HG02973 (cell line): ENCODE measurements around the gene NT5C.
"Not testable (repeated sequence)": the region's sequence is repeated elsewhere in the genome, so short reads cannot be mapped to it uniquely, and the experiment has no call there.

Source experiments
- ATAC-seq: cut with Tn5 transposase; IDR thresholded peaks from one replicate; pipeline ENCODE4 v1.9.1; 2021; ENCODE audit warnings: moderate library complexity; ENCODE audit not compliant: unreplicated experiment

Gene NT5C

GRCh38 chr17:75131278-75132017, at the start of gene NT5C:
NT5C (minus strand) TSS chr17:75131742; CDS start chr17:75131707, 35 bp downstream.
- ATAC-seq: peak; percentile 80

DNA sequence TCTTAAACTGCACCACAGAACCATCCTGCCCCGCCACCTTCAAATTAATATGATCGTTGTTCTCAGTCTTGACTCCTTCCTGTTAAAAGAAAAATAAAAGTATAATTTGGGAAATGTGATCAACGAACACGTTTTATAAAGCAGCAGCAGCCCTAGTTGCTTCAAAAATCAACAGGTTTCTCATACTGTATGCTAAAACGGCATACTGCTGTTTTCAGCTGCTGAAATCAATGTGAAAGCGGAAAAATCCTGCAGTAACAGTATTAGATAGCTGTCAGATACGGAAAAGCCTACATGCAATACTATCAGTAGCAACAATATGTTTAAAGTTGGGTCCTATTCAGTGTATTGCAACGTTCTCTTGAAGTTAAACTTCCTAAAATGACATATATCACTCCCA, 49.6 kb upstream of the NT5C start:
- ATAC-seq: no peak

DNA sequence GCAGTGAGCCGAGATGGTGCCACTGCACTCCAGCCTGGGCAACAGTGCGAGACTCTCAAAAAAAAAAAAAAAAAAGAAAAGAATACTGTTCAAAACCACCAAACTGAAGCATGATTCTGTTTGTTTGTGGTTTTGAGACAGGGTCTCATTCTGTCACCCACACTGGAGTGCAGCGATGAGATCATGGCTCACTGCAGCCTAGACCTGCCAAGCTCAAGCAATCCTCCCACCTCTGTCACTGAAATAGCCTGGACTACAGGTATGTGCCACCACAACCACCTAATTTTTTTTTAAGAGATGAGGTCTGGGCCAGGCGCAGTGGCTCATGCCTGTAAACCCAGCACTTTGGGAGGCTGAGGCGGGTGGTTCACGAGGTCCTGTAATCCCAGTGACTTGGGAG, 46.9 kb upstream of the NT5C start:
- ATAC-seq: no peak

DNA sequence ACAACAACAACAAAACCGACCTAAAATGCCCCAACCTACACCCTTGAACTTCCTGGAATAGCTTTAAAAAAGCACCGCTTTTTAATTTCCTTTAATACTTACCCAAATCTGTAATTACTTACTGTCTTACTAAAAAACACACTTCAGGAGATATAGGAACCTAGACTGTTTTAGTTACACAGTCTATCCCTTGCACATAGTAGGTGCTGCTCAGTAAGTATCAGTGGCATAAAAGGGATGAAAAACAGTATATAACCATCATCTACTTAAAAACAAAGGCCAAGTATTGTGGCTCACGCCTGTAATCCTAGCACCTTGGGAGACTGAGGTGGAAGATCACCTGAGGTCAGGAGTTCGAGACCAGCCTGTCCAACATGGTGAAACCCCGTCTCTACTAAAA, 45.1 kb upstream of the NT5C start:
- no peak for ATAC-seq

DNA sequence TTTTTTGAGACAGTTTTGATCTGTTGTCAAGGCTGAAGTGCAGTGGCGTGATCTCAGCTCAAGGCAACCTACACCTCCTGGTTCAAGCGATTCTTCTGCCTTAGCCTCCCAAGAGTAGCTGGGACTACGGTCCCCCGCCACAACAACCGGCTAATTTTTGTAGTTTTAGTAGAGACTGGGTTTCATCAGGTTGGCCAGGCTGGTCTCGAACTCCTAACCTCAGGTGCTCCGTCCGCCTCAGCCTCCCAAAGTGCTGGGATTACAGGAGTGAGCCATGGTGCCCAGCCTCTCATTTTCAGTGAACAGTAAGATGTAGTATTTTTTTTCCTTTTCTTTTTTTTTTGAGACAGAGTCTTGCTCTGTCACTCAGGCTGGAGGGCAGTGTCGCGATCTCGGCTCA, 43.5 kb upstream of the NT5C start:
- no peak for ATAC-seq

DNA sequence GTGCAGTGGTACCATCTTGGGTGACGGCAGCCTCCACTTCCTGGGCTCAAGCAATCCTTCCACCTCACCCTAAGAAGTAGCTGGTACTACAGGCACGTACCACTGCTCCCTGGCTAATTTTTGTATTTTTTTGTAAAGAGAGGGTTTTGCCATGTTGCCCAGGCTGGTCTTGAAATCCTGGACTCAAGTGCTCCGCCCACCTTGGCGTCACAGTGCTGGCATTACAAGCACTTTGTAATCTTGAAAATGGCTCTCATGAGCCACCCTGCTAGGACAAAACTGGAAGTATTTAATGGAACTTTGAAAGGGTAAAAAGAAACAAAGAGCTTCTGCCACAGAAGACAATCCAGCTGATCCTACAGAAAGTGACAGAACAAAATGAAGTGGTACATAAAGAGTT, 42.0 kb upstream of the NT5C start:
- ATAC-seq: no peak

DNA sequence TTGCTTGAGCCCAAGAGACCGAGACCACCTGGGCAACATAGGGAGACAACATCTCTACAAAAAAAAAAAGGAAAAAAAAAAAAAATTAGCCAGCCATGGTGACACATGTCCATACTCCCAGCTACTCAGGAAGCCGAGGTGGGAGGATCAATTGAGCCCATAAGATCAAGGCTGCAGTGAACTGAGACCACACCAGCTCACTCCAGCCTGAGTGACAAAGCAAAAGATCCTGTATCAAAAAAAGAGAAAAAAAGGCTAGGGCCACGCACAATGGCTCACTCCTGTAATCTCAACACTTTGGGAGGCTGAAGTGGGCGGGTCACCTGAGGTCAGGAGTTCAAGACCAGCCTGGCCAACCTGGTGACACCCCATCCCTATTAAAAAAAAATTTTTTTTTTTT, 37.5 kb upstream of the NT5C start:
- no peak for ATAC-seq

- not testable (repeated sequence) for ATAC-seq
These were observed 33.1 kb upstream of the NT5C start for GRCh38 chr17:75164606-75165005.

DNA sequence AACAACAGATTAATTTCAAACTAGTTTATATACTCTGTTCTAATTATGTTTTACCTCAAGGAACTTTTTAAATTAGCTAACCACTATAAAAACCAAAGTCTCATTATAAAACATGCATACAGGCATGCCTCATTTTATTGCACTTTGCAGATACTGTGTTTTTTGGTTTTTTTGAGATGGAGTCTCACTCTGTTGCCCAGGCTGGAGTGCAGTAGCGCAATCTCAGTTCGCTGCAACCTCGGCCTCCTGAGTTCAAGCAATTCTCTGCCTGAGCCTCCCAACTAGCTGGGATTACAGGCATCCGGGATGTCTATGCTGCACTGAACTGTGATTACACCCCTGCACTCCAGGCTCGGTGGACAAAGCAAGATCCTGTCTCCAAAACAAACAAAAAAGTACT, 31.5 kb upstream of the NT5C start:
- no peak for ATAC-seq

DNA sequence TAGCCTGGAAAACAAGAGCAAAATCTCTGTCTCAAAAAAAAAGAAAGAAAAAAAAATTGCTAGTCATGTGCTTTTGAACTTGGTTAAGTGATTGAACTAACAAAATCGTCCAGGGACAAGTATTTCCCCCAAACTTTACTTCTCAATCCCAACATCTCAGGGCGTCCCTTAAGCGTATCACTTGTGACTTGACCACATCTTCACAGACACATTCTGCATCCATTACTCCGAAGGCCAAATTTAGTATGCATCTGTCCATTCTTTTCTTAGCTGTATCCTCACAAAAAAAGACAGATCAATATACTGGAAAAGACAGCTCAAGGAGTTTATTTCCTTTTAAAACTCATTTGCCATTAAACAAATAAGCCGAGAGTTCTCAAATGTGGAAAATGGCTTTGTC, 28.7 kb upstream of the NT5C start:
- no peak for ATAC-seq

DNA sequence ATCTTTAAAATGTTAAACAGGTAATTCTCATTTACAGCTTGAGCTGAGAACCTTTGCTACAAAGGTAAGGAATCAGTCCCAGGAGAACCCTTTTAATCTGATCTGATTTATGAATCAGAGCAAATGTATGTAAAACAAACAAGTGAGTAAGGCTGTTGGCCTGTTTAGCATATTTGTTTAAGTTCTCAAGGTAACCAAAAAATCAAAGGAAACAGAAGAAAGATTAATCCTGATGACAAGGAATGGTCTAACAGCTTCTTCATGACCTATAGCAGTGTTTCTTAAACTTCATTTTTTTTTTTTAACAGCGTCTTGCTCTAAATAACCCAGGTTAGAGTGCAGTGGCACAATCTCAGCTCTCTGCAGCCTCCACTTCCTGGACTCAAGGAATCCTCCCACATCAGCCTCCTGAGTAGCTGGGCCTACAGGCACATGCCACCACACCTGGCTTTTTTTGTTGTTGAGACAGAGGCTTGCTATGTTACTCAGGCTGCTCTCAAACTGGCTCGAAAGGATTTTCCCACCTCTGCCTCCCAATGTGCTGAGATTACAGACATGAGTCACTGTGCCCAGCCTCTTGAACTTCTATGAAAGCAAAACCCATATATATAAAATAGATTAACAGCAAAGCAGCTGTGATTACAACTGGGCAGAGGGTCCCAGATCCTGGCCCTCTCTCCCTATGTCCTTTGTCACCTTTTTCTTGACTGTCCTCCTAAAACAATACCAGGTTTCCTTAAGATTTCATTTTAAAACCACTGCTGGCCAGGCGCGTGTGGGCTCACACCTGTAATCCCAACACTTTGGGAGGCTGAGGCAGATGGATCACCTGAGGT, 27.9 kb upstream of the NT5C start:
- ATAC-seq: no peak

GRCh38 chr17:75158480-75158879, 26.9 kb upstream of the NT5C start:
- ATAC-seq: not testable (repeated sequence)

DNA sequence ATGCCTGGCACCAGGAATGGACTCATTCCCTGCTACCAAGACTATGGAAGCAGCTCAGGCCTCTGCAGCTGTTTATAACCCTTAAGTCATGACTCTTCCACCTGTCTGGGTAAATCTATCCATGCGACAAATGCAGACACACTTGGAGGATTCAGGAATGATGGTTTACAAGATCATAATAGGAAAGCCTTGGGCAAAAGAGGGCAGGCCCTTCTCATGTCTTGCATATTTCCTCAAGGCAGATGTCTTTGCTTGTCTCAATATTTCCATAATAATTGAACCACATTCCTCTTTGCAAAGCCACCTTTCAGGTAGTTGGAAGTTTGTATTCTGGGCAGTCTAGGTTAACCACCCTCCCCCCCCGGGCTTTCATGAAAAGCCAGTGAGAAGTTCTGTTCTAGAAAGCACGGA, 23.7 kb upstream of the NT5C start:
- ATAC-seq: no peak

- peak; percentile 88 for ATAC-seq
These were observed 22.9 kb upstream of the NT5C start, which contains the start of gene JPT1 for GRCh38 chr17:75154195-75155106. JPT1 (minus strand) TSS chr17:75154512; CDS start chr17:75154397, 115 bp downstream.

DNA sequence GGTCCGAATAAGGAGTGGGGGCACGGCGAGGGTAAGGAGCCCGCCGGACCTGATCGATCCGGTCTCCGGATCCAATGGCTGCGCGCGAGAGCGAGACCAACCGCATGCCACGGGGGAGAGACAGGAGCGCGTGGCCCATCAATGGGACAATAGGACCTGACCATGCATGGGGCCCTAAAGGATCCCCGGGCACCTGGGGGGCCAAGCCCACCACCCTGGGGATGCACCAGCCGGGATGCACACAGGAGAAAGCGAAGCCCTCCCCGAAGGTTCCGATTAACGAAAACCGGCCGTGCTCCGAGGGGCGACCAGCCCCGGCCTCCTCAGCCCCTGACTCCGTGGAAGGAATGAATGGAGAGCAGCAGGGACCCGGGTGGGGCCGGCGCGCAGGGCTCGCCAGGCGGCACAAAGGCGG, 22.2 kb upstream of the NT5C start:
- ATAC-seq: peak; percentile 11

GRCh38 chr17:75152922-75153779, 21.6 kb upstream of the NT5C start:
- ATAC-seq: no peak

DNA sequence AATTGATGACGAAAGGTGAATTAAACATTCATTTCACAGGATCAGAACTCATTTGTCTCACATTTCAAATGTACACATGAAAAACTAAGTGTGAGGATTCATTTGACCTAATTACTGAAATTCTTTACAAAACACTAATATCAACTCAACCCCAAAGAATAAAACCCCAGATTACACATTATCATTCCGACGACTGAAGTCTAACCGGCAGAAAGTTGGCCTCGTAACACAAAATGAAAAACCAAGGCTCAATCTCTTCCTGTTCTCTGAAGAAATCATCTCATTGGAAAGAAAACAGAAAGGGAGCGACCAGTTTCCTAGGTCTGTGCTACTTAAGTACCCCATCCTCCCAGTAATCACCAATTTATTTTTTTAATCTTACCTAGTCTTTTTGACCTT, 21.0 kb upstream of the NT5C start:
- no peak for ATAC-seq

GRCh38 chr17:75151930-75152329, 20.4 kb upstream of the NT5C start:
- no peak for ATAC-seq

- ATAC-seq: no peak
These were observed 16.5 kb upstream of the NT5C start for GRCh38 chr17:75147878-75148546.

GRCh38 chr17:75146592-75146991, 15.1 kb upstream of the NT5C start:
- ATAC-seq: no peak
